HG03097 (cell line): ENCODE results near the gene DPYD.

Experiments
- ATAC-seq: cut with Tn5 transposase; IDR thresholded peaks from one replicate; pipeline ENCODE4 v1.9.1; 2021; ENCODE audit not compliant: unreplicated experiment, low FRiP score

DPYD gene

GRCh38 chr1:97563926-97564325 lies 356.9 kb downstream of the DPYD start:
- no peak for ATAC-seq

- ATAC-seq, result no peak
These were observed 358.8 kb downstream of the DPYD start for GRCh38 chr1:97562081-97562480.

DNA sequence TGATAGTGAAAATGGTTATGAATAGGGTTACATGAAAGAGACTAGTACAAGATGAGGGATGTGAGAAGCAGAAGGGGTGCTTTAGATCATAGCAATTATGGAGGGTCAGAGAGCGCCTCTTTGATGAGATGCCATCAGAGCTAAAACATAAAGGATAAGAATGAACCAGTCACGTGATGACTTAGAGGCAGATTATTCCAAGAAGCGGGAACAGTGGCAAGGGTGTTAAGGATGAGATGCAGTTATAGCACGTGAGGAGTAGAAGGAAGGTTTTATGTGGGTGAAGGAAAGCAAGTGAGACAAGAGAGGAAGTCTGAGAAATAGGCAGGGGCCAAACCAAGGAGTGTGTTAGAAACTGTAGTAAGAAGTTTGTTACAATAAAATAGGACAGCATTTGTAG lies 360.1 kb downstream of the DPYD start:
- ATAC-seq, result no peak

- ATAC-seq, result no peak
These were observed 366.9 kb downstream of the DPYD start for GRCh38 chr1:97553971-97554370.

- ATAC-seq, result no peak
These were observed 369.7 kb downstream of the DPYD start for GRCh38 chr1:97551113-97551512.

GRCh38 chr1:97545446-97545845 lies 375.4 kb downstream of the DPYD start:
- no peak for ATAC-seq

DNA sequence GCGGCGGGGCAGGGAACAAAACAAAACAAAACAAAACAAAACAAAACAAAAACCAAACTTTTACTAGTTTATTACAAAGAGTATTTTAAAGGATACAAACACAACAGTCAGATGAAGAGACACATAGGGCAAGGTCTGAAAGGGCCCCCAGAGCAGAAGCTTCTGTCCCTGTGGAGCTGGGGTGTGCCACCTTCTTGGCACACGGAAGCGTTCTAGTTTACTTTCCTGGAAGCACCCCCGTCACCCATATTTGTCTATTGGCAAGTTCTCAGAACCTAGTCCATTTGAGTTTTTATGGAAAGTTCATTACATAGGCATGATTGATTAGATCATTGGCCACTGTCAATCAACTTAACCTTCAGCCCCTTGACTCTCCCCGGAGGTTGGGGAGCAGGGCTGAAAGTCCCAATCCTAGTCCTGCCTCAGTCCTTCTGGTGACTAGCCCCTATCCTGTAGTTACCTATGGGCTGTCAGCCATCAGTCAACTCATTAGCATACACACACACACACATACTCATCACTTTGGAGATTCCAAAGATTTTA lies 380.4 kb downstream of the DPYD start:
- ATAC-seq, result no peak

- no peak for ATAC-seq
These were observed 382.7 kb downstream of the DPYD start for GRCh38 chr1:97538113-97538512.

DNA sequence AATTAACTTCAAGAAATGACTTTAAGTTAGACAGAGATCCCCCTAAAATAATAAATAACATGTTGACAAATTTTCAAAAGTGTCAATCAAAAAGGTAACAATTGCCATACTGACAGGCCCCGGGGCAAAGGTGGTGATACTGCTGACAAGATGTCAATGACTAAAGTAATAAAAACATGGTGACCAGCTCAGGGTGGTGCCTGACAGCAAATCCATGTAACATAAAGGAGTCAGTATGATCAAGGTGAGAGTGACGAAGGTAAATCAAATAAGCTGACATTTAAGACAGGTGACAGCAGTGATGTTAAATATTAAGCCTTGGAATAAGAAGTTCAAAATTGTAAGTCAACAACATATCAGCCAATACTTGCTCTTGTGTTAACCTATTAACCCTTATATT lies 387.5 kb downstream of the DPYD start:
- no peak for ATAC-seq

GRCh38 chr1:97529600-97529999 lies 391.2 kb downstream of the DPYD start:
- no peak for ATAC-seq

DNA sequence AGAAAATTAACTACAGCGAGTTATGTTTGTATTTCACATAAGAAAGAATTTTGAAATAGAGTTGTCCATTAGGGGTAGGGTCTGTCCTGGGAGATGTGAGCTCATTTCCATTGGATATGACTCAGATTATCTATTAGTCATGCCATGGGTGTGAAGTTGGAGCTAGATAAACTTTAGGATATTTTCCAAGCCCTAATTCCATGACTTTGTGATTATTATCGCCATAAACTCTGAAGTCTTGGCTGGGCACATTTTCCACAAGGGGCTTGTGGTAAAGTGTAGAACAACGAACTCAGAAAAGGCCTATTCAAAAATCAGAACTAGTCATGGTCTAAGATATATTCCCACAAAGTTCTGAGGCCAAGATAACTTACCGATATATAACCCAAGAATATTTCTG lies 396.6 kb downstream of the DPYD start:
- no peak for ATAC-seq

GRCh38 chr1:97516588-97516987 lies 404.2 kb downstream of the DPYD start:
- no peak for ATAC-seq

- no peak for ATAC-seq
These were observed 412.1 kb downstream of the DPYD start for GRCh38 chr1:97508653-97509218.

DNA sequence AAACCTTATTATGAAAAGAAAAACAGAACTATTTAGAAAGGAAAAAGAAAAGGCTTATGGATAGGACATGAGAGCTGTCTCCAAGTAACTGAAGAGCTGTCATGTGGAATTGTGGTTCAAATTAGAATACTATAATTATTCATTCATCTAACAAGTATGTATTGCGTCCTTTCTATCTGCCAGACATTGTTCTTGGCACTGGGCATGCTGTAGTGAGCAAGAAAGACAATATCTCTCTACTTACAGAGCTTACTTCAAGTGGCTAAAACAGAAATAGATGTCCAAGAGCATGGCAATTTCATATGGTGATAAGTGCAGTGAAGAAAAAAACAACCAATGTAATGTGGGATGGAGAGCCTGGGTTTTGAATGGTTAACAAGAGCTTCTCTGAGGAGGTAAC lies 413.0 kb downstream of the DPYD start:
- ATAC-seq, result no peak

- no peak for ATAC-seq
These were observed 414.5 kb downstream of the DPYD start for GRCh38 chr1:97506368-97506767.

- peak; percentile 98 for ATAC-seq
These were observed 415.0 kb downstream of the DPYD start for GRCh38 chr1:97505816-97506215.

- ATAC-seq, result peak; percentile 9
These were observed 415.5 kb downstream of the DPYD start for GRCh38 chr1:97505289-97505688.

GRCh38 chr1:97502360-97502759 lies 418.5 kb downstream of the DPYD start:
- ATAC-seq, result no peak

- ATAC-seq, result no peak
These were observed 419.2 kb downstream of the DPYD start for GRCh38 chr1:97501628-97502027.

- ATAC-seq, result no peak
These were observed 420.1 kb downstream of the DPYD start for GRCh38 chr1:97500760-97501159.

- ATAC-seq, result no peak
These were observed 421.2 kb downstream of the DPYD start for GRCh38 chr1:97499667-97500066.

DNA sequence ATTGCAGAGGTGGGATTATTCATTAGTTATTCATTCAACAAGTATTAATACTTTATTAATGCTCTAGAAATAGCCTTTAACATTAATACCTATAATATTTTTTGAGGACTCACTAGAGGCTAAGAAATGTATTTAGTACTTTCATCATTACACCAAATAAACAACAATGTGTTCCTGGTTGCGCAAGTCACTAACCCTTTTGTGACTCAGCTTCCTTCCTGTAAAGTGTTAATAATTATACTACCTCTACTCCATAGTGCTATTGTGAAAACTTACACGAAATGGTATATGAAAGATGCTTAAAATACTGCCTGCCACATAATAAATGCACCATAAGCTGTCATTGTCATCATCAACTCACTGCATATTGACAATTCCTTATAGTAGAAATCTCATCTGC lies 431.0 kb downstream of the DPYD start:
- peak; percentile 79 for ATAC-seq

- no peak for ATAC-seq
These were observed 432.3 kb downstream of the DPYD start for GRCh38 chr1:97488530-97488929.
